Measurements from ENCODE around the gene SLC8B1. TPM values are rescaled to one million over a fixed set of nuclear protein-coding genes. Genes with fewer than 3 reads are reported as not detected.

The SLC8B1 gene
- total and polyA plus RNA-seq, 4 donors: 9.9 to 23.8 (median 14.2) TPM

DNA sequence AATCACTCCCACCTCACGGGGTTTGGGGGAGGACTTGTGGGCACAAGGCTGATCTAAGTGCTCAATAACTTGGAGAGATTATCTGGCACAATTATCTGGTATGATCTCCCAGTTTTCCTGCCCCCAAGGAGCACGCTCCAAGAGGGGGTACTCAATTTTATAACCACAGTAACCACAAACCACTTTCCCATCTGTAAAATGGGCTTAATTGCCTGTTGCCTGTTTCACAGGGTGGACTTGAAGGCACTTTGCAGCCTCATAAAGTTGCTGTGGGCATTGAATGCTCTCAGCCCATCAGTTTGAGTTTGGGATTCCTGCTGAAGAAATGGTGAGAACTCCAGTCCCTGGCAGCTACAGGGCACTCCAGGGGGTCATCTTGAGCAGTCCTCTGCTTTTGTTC, 4.4 kb downstream of the SLC8B1 start:
- Histone ChIP-seq H3K9me3 (ENCODE audit: control insufficient read depth in 4 of 4, low read length in 3 of 4) (no peaks in the 10 kb centered on the region), H3K4me3 (ENCODE audit: low read depth in 1 of 3, low read length in 3 of 3) (no peak overlapping the region), H3K27ac (ENCODE audit: low read depth in 1 of 2, low read length in 2 of 2) (no peak overlapping the region), H3K27me3 (ENCODE audit: control insufficient read depth in 4 of 4, insufficient read depth in 4 of 4, low read length in 3 of 4) (no peaks in the 10 kb centered on the region), H3K36me3 (ENCODE audit: control insufficient read depth in 4 of 4, insufficient read depth in 3 of 4, low read depth in 1 of 4, low read length in 3 of 4) (peaks cover 0 to 13% (median 5%) of the 10 kb centered on the region in 4 donors), H3K9ac (ENCODE audit: low read depth in 1 of 2, low read length in 2 of 2) (no peak overlapping the region), H3K4me1 (ENCODE audit: control insufficient read depth in 4 of 4, insufficient read depth in 4 of 4, low read length in 3 of 4) (peaks cover 0 to 18% (median 10%) of the 10 kb centered on the region in 4 donors)
- WGBS: 97% methylated on average over 2 of the region's 2 CpGs
- no peak for TF ChIP-seq CTCF (IDR thresholded peaks at IDR 0.05; ENCODE audit: low read depth, low read length, missing input control)
- no peak for TF ChIP-seq RAD21 (IDR thresholded peaks at IDR 0.05)
- no peak for TF ChIP-seq HNF4A (conservative IDR thresholded peaks at IDR 0.05)
- no peak for DNase-seq (ENCODE audit: low spot score)

DNA sequence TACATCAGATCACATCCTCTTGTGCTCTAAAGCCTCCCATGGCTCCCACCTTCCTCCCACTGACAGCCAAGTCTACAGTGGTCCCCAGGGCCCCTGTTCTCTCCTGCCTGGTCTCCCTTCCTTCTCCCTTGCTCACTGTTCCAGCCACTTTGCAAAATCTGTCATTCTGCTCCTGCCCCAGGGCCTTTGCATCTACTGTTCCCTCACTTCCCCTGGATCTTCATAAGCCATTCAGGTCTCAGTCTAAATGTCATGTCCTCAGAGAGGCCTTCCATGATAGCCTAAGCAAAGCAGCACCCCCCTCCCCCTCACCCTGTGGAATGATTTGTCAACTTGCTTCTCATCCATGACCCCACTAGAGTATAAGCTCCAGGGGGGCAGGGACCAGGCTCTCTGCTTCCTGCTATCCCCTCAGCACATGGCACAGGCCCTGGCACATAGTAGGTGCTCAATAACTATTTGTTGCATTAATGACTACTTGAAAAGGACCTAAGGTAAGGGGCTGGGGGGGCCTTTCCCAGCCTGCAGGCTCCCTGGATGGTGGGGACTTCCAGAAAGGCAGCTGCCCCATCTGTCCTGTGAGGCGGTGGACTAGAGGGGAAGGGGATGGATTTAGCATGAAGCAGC, 5.0 kb downstream of the SLC8B1 start:
- Histone ChIP-seq H3K9ac (ENCODE audit: low read depth in 1 of 2, low read length in 2 of 2) (no peak overlapping the region), H3K9me3 (ENCODE audit: control insufficient read depth in 4 of 4, low read length in 3 of 4) (no peaks in the 10 kb centered on the region), H3K36me3 (ENCODE audit: control insufficient read depth in 4 of 4, insufficient read depth in 3 of 4, low read depth in 1 of 4, low read length in 3 of 4) (peaks cover 0 to 13% (median 5%) of the 10 kb centered on the region in 4 donors), H3K27me3 (ENCODE audit: control insufficient read depth in 4 of 4, insufficient read depth in 4 of 4, low read length in 3 of 4) (no peaks in the 10 kb centered on the region), H3K4me1 (ENCODE audit: control insufficient read depth in 4 of 4, insufficient read depth in 4 of 4, low read length in 3 of 4) (peaks cover 0 to 18% (median 8%) of the 10 kb centered on the region in 4 donors), H3K4me3 (ENCODE audit: low read depth in 1 of 3, low read length in 3 of 3) (no peak overlapping the region), H3K27ac (ENCODE audit: low read depth in 1 of 2, low read length in 2 of 2) (no peak overlapping the region)
- no peak for DNase-seq (ENCODE audit: low spot score)
- 100% methylated on average over 1 of the region's 1 CpG for WGBS
- TF ChIP-seq FOXA1 (IDR thresholded peaks at IDR 0.05) (no peak), HNF4A (conservative IDR thresholded peaks at IDR 0.05) (no peak), FOXA2 (IDR thresholded peaks at IDR 0.05) (no peak), GABPA (IDR thresholded peaks at IDR 0.05 in 1 of 2, conservative IDR thresholded peaks at IDR 0.05 in 1 of 2) (no peak), JUND (IDR thresholded peaks at IDR 0.05) (no peak), YY1 (IDR thresholded peaks at IDR 0.05) (no peak), NR2F2 (IDR thresholded peaks at IDR 0.05) (no peak), EGR1 (IDR thresholded peaks at IDR 0.05; ENCODE audit: low read depth in 2 of 2) (no peak)
- TF ChIP-seq, protein P1, sequence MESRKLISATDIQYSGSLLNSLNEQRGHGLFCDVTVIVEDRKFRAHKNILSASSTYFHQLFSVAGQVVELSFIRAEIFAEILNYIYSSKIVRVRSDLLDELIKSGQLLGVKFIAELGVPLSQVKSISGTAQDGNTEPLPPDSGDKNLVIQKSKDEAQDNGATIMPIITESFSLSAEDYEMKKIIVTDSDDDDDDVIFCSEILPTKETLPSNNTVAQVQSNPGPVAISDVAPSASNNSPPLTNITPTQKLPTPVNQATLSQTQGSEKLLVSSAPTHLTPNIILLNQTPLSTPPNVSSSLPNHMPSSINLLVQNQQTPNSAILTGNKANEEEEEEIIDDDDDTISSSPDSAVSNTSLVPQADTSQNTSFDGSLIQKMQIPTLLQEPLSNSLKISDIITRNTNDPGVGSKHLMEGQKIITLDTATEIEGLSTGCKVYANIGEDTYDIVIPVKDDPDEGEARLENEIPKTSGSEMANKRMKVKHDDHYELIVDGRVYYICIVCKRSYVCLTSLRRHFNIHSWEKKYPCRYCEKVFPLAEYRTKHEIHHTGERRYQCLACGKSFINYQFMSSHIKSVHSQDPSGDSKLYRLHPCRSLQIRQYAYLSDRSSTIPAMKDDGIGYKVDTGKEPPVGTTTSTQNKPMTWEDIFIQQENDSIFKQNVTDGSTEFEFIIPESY (IDR thresholded peaks at IDR 0.05): no peak
- TF ChIP-seq, protein P2, sequence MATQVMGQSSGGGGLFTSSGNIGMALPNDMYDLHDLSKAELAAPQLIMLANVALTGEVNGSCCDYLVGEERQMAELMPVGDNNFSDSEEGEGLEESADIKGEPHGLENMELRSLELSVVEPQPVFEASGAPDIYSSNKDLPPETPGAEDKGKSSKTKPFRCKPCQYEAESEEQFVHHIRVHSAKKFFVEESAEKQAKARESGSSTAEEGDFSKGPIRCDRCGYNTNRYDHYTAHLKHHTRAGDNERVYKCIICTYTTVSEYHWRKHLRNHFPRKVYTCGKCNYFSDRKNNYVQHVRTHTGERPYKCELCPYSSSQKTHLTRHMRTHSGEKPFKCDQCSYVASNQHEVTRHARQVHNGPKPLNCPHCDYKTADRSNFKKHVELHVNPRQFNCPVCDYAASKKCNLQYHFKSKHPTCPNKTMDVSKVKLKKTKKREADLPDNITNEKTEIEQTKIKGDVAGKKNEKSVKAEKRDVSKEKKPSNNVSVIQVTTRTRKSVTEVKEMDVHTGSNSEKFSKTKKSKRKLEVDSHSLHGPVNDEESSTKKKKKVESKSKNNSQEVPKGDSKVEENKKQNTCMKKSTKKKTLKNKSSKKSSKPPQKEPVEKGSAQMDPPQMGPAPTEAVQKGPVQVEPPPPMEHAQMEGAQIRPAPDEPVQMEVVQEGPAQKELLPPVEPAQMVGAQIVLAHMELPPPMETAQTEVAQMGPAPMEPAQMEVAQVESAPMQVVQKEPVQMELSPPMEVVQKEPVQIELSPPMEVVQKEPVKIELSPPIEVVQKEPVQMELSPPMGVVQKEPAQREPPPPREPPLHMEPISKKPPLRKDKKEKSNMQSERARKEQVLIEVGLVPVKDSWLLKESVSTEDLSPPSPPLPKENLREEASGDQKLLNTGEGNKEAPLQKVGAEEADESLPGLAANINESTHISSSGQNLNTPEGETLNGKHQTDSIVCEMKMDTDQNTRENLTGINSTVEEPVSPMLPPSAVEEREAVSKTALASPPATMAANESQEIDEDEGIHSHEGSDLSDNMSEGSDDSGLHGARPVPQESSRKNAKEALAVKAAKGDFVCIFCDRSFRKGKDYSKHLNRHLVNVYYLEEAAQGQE (IDR thresholded peaks at IDR 0.05): no peak
- TF ChIP-seq, protein P3, sequence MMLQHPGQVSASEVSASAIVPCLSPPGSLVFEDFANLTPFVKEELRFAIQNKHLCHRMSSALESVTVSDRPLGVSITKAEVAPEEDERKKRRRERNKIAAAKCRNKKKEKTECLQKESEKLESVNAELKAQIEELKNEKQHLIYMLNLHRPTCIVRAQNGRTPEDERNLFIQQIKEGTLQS (IDR thresholded peaks at IDR 0.05): no peak
